ENCODE measurements around the gene ISOC2.
A peak's percentile ranks its signal among the peaks of the same experiment; 100 is the strongest.
"Not testable (repeated sequence)": the region's sequence is repeated elsewhere in the genome, so short reads cannot be mapped to it uniquely, and the experiment has no call there.

ISOC2 gene

GRCh38 chr19:55452749-55453346, 8.6 kb downstream of the ISOC2 start:
- 8% methylated on average over 33 of the region's 34 CpGs for WGBS
- H3K36me3 ChIP-seq (ENCODE audit: insufficient read depth, low read length), result no peaks in the 10 kb centered on the region
- H3K9ac ChIP-seq (ENCODE audit: low read depth, low read length), result no peak overlapping the region
- H3K4me1 ChIP-seq (ENCODE audit: insufficient read depth, low read length), result no peaks in the 10 kb centered on the region; the same call in 1 of the 2 replicates
- H3K4me3 ChIP-seq (ENCODE audit: low read length), result peak overlapping the region; percentile 48
- H3K9me3 ChIP-seq (ENCODE audit: insufficient read depth, low read depth, low read length), result no peaks in the 10 kb centered on the region
- peaks cover 46% of the 10 kb centered on the region for H3K27me3 ChIP-seq (ENCODE audit: insufficient read depth, low read length)
- H3K27ac ChIP-seq (ENCODE audit: low read depth, low read length), result no peak overlapping the region

- no peak overlapping the region; the same call in 1 of the 2 replicates for H3K9ac ChIP-seq (ENCODE audit: low read depth, low read length)
- H3K4me3 ChIP-seq (ENCODE audit: low read length), result peak overlapping the region; percentile 48
- 5% methylated on average over 55 of the region's 57 CpGs for WGBS
- H3K27me3 ChIP-seq (ENCODE audit: insufficient read depth, low read length), result peaks cover 53% of the 10 kb centered on the region
- no peaks in the 10 kb centered on the region for H3K36me3 ChIP-seq (ENCODE audit: insufficient read depth, low read length)
- no peaks in the 10 kb centered on the region for H3K9me3 ChIP-seq (ENCODE audit: insufficient read depth, low read depth, low read length)
- H3K4me1 ChIP-seq (ENCODE audit: insufficient read depth, low read length), result no peaks in the 10 kb centered on the region; the same call in 1 of the 2 replicates
- no peak overlapping the region for H3K27ac ChIP-seq (ENCODE audit: low read depth, low read length)
These were observed 9.3 kb downstream of the ISOC2 start for GRCh38 chr19:55451965-55452748.

- peaks cover 61% of the 10 kb centered on the region for H3K27me3 ChIP-seq (ENCODE audit: insufficient read depth, low read length)
- H3K27ac ChIP-seq (ENCODE audit: low read depth, low read length), result no peak overlapping the region
- H3K4me3 ChIP-seq (ENCODE audit: low read length), result peak overlapping the region; percentile 37
- no peak overlapping the region for H3K9ac ChIP-seq (ENCODE audit: low read depth, low read length)
- no peaks in the 10 kb centered on the region for H3K9me3 ChIP-seq (ENCODE audit: insufficient read depth, low read depth, low read length)
- 3% methylated on average over 79 of the region's 80 CpGs for WGBS
- H3K4me1 ChIP-seq (ENCODE audit: insufficient read depth, low read length), result no peaks in the 10 kb centered on the region; the same call in 1 of the 2 replicates
- H3K36me3 ChIP-seq (ENCODE audit: insufficient read depth, low read length), result no peaks in the 10 kb centered on the region
These were observed 10.1 kb downstream of the ISOC2 start for GRCh38 chr19:55451163-55451964.

- peaks cover 79% of the 10 kb centered on the region for H3K27me3 ChIP-seq (ENCODE audit: insufficient read depth, low read length)
- no peaks in the 10 kb centered on the region for H3K36me3 ChIP-seq (ENCODE audit: insufficient read depth, low read length)
- no peak overlapping the region for H3K4me3 ChIP-seq (ENCODE audit: low read length)
- no peak overlapping the region for H3K9ac ChIP-seq (ENCODE audit: low read depth, low read length)
- no peak overlapping the region for H3K27ac ChIP-seq (ENCODE audit: low read depth, low read length)
- H3K4me1 ChIP-seq (ENCODE audit: insufficient read depth, low read length), result no peaks in the 10 kb centered on the region; the same call in 1 of the 2 replicates
- WGBS, result 39% methylated on average over 16 of the region's 16 CpGs
- no peaks in the 10 kb centered on the region for H3K9me3 ChIP-seq (ENCODE audit: insufficient read depth, low read depth, low read length)
These were observed 12.0 kb downstream of the ISOC2 start for GRCh38 chr19:55449469-55449868.

- 91% methylated on average over 5 of the region's 5 CpGs for WGBS
- H3K27ac ChIP-seq (ENCODE audit: low read depth, low read length); H3K4me3 ChIP-seq (ENCODE audit: low read length); H3K4me1 ChIP-seq (ENCODE audit: insufficient read depth, low read length); H3K36me3 ChIP-seq (ENCODE audit: insufficient read depth, low read length); H3K9me3 ChIP-seq (ENCODE audit: insufficient read depth, low read depth, low read length); H3K9ac ChIP-seq (ENCODE audit: low read depth, low read length): not testable (repeated sequence)
- peaks cover 93% of the 10 kb centered on the region for H3K27me3 ChIP-seq (ENCODE audit: insufficient read depth, low read length)
These were observed 13.3 kb downstream of the ISOC2 start for GRCh38 chr19:55448175-55448490.

GRCh38 chr19:55447421-55448174, 13.8 kb downstream of the ISOC2 start:
- Histone ChIP-seq H3K27me3 (ENCODE audit: insufficient read depth, low read length) (peaks cover 98% of the 10 kb centered on the region), H3K9me3 (ENCODE audit: insufficient read depth, low read depth, low read length) (no peaks in the 10 kb centered on the region), H3K9ac (ENCODE audit: low read depth, low read length) (no peak overlapping the region), H3K4me1 (ENCODE audit: insufficient read depth, low read length) (no peaks in the 10 kb centered on the region; the same call in 1 of the 2 replicates), H3K36me3 (ENCODE audit: insufficient read depth, low read length) (no peaks in the 10 kb centered on the region), H3K4me3 (ENCODE audit: low read length) (no peak overlapping the region), H3K27ac (ENCODE audit: low read depth, low read length) (no peak overlapping the region)
- WGBS, result 37% methylated on average over 16 of the region's 16 CpGs

GRCh38 chr19:55446060-55446459, 15.4 kb downstream of the ISOC2 start:
- no peak overlapping the region for H3K27ac ChIP-seq (ENCODE audit: low read depth, low read length)
- WGBS, result 84% methylated on average over 8 of the region's 8 CpGs
- no peak overlapping the region for H3K9ac ChIP-seq (ENCODE audit: low read depth, low read length)
- H3K9me3 ChIP-seq (ENCODE audit: insufficient read depth, low read depth, low read length), result no peaks in the 10 kb centered on the region
- H3K4me1 ChIP-seq (ENCODE audit: insufficient read depth, low read length), result peaks cover 5% of the 10 kb centered on the region; the same call in 1 of the 2 replicates
- H3K27me3 ChIP-seq (ENCODE audit: insufficient read depth, low read length), result peaks cover 98% of the 10 kb centered on the region
- no peak overlapping the region for H3K4me3 ChIP-seq (ENCODE audit: low read length)
- H3K36me3 ChIP-seq (ENCODE audit: insufficient read depth, low read length), result no peaks in the 10 kb centered on the region

GRCh38 chr19:55444646-55445045, 16.8 kb downstream of the ISOC2 start:
- no peaks in the 10 kb centered on the region for H3K36me3 ChIP-seq (ENCODE audit: insufficient read depth, low read length)
- H3K9ac ChIP-seq (ENCODE audit: low read depth, low read length), result no peak overlapping the region
- no peak overlapping the region for H3K4me3 ChIP-seq (ENCODE audit: low read length)
- H3K27me3 ChIP-seq (ENCODE audit: insufficient read depth, low read length), result peaks cover 99% of the 10 kb centered on the region
- peaks cover 5% of the 10 kb centered on the region; the same call in 1 of the 2 replicates for H3K4me1 ChIP-seq (ENCODE audit: insufficient read depth, low read length)
- 51% methylated on average over 11 of the region's 11 CpGs for WGBS
- no peak overlapping the region for H3K27ac ChIP-seq (ENCODE audit: low read depth, low read length)
- no peaks in the 10 kb centered on the region for H3K9me3 ChIP-seq (ENCODE audit: insufficient read depth, low read depth, low read length)

- Histone ChIP-seq H3K36me3 (ENCODE audit: insufficient read depth, low read length) (no peaks in the 10 kb centered on the region), H3K27me3 (ENCODE audit: insufficient read depth, low read length) (peaks cover 99% of the 10 kb centered on the region), H3K9ac (ENCODE audit: low read depth, low read length) (no peak overlapping the region), H3K27ac (ENCODE audit: low read depth, low read length) (no peak overlapping the region), H3K9me3 (ENCODE audit: insufficient read depth, low read depth, low read length) (no peaks in the 10 kb centered on the region), H3K4me3 (ENCODE audit: low read length) (peak overlapping the region; percentile 1; the same call in 1 of the 2 replicates), H3K4me1 (ENCODE audit: insufficient read depth, low read length) (peaks cover 5% of the 10 kb centered on the region; the same call in 1 of the 2 replicates)
- 35% methylated on average over 18 of the region's 18 CpGs for WGBS
These were observed 17.5 kb downstream of the ISOC2 start for GRCh38 chr19:55443824-55444480.

- H3K9me3 ChIP-seq (ENCODE audit: insufficient read depth, low read depth, low read length), result no peaks in the 10 kb centered on the region
- peak within 1 kb of the TSS; percentile 62 for H3K4me3 ChIP-seq (ENCODE audit: low read length)
- peaks cover 5% of the 10 kb centered on the region; the same call in 1 of the 2 replicates for H3K4me1 ChIP-seq (ENCODE audit: insufficient read depth, low read length)
- no peak within 1 kb of the TSS for H3K9ac ChIP-seq (ENCODE audit: low read depth, low read length)
- H3K27ac ChIP-seq (ENCODE audit: low read depth, low read length), result no peak within 1 kb of the TSS
- WGBS, result 4% methylated on average over 43 of the region's 43 CpGs
- H3K27me3 ChIP-seq (ENCODE audit: insufficient read depth, low read length), result peaks cover 99% of the 10 kb centered on the region
- no peaks in the 10 kb centered on the region for H3K36me3 ChIP-seq (ENCODE audit: insufficient read depth, low read length)
These were observed 18.2 kb downstream of the ISOC2 start, which contains the start of gene SHISA7 for GRCh38 chr19:55443045-55443823. Gene SHISA7 (minus strand): TSS chr19:55443300. CDS start chr19:55442863, 437 bp downstream.

All from HUES64 (cell line).